ENCODE data around the gene RTCA.
"Not testable (repeated sequence)": the region's sequence is repeated elsewhere in the genome, so short reads cannot be mapped to it uniquely, and the experiment has no call there.

RTCA gene

GRCh38 chr1:100306735-100307313 is 40.8 kb downstream of the RTCA start:
- no peak for DNase-seq (ENCODE audit: low read depth in 2 of 2, low spot score in 1 of 2)

- DNase-seq (ENCODE audit: low read depth in 2 of 2, low spot score in 1 of 2): no peak
Observed at GRCh38 chr1:100308777-100309176, 42.8 kb downstream of the RTCA start.

GRCh38 chr1:100309863-100310262 is 43.8 kb downstream of the RTCA start:
- no peak for DNase-seq (ENCODE audit: low read depth in 2 of 2, low spot score in 1 of 2)

GRCh38 chr1:100313382-100313781 is 47.4 kb downstream of the RTCA start:
- no peak for DNase-seq (ENCODE audit: low read depth in 2 of 2, low spot score in 1 of 2)

- no peak for DNase-seq (ENCODE audit: low read depth in 2 of 2, low spot score in 1 of 2)
Observed at GRCh38 chr1:100316622-100317021, 50.6 kb downstream of the RTCA start.

GRCh38 chr1:100320311-100321099 is 54.5 kb downstream of the RTCA start:
- no peak for DNase-seq (ENCODE audit: low read depth in 2 of 2, low spot score in 1 of 2)

- no peak for DNase-seq (ENCODE audit: low read depth in 2 of 2, low spot score in 1 of 2)
Observed at GRCh38 chr1:100321100-100321493, 55.1 kb downstream of the RTCA start.

GRCh38 chr1:100321506-100321905 is 55.5 kb downstream of the RTCA start:
- DNase-seq (ENCODE audit: low read depth in 2 of 2, low spot score in 1 of 2): no peak

GRCh38 chr1:100322436-100323211 is 56.6 kb downstream of the RTCA start:
- DNase-seq (ENCODE audit: low read depth in 2 of 2, low spot score in 1 of 2): no peak

GRCh38 chr1:100323419-100324106 is 57.5 kb downstream of the RTCA start:
- DNase-seq (ENCODE audit: low read depth in 2 of 2, low spot score in 1 of 2): no peak

GRCh38 chr1:100325415-100326324 is 59.7 kb downstream of the RTCA start:
- DNase-seq (ENCODE audit: low read depth in 2 of 2, low spot score in 1 of 2): no peak

- DNase-seq (ENCODE audit: low read depth in 2 of 2, low spot score in 1 of 2): not testable (repeated sequence)
Observed at GRCh38 chr1:100326325-100326670, 60.3 kb downstream of the RTCA start.

- no peak for DNase-seq (ENCODE audit: low read depth in 2 of 2, low spot score in 1 of 2)
Observed at GRCh38 chr1:100328133-100328532, 62.1 kb downstream of the RTCA start.

- not testable (repeated sequence) for DNase-seq (ENCODE audit: low read depth in 2 of 2, low spot score in 1 of 2)
Observed at GRCh38 chr1:100331146-100331545, 65.1 kb downstream of the RTCA start.

GRCh38 chr1:100332331-100332730 is 66.3 kb downstream of the RTCA start:
- no peak for DNase-seq (ENCODE audit: low read depth in 2 of 2, low spot score in 1 of 2)

GRCh38 chr1:100335436-100335835 is 69.4 kb downstream of the RTCA start:
- DNase-seq (ENCODE audit: low read depth in 2 of 2, low spot score in 1 of 2): no peak

- DNase-seq (ENCODE audit: low read depth in 2 of 2, low spot score in 1 of 2): not testable (repeated sequence)
Observed at GRCh38 chr1:100337878-100338277, 71.9 kb downstream of the RTCA start.

- DNase-seq (ENCODE audit: low read depth in 2 of 2, low spot score in 1 of 2): not testable (repeated sequence)
Observed at GRCh38 chr1:100339735-100340134, 73.7 kb downstream of the RTCA start.

GRCh38 chr1:100340494-100340893 is 74.5 kb downstream of the RTCA start:
- DNase-seq (ENCODE audit: low read depth in 2 of 2, low spot score in 1 of 2): no peak

GRCh38 chr1:100342348-100342747 is 76.3 kb downstream of the RTCA start:
- no peak for DNase-seq (ENCODE audit: low read depth in 2 of 2, low spot score in 1 of 2)

Data from stimulated activated CD8-positive, alpha-beta memory T cell treated with anti-CD3 and anti-CD28 coated beads, Interleukin-4, amount 100 ng/mL, for 1 hour (primary cell).